Activated CD8-positive, alpha-beta T cell treated with anti-CD3 and anti-CD28 coated beads for 36 hours (primary cell): ENCODE results near the gene SEMA3D. TPM values are rescaled to one million over a fixed set of nuclear protein-coding genes. Genes with fewer than 3 reads are reported as not detected.

Experiments used
- ATAC-seq: fragments of 200-7000 bp; cut with Tn5 transposase; one replicate; pipeline ENCODE4 v1.10.0; 2021; ENCODE audit warnings: mild to moderate bottlenecking, moderate library complexity
- CTCF ChIA-PET: fragments of 350-600 bp; sonication (Branson Sonifier 250); formaldehyde crosslinking; loops from one replicate; lab custom pipeline; 2021; ENCODE audit warnings: antibody characterized with exemption; lab: Charles Lee
- POLR2A ChIA-PET: fragments of 350-600 bp; sonication (Branson Sonifier 250); formaldehyde crosslinking; loops from one replicate; lab custom pipeline; 2021; ENCODE audit warnings: antibody characterized with exemption; lab: Charles Lee
- DNase-seq: peaks from one replicate; pipeline ENCODE4 v3.0.0-alpha.2; 2020
- H3K27ac Mint-ChIP-seq: one replicate; pipeline ENCODE4 v1.8.0; 2021; ENCODE audit warnings: mild to moderate bottlenecking, mixed read lengths
- H3K27me3 Mint-ChIP-seq: one replicate; pipeline ENCODE4 v1.8.0; 2021; ENCODE audit warnings: mixed read lengths
- H3K36me3 Mint-ChIP-seq: one replicate; pipeline ENCODE4 v1.8.0; 2021; ENCODE audit warnings: low read depth, mixed read lengths
- H3K4me1 Mint-ChIP-seq: one replicate; pipeline ENCODE4 v1.8.0; 2021; ENCODE audit warnings: low read depth, mixed read lengths
- H3K4me3 Mint-ChIP-seq: one replicate; pipeline ENCODE4 v1.8.0; 2021; ENCODE audit warnings: mild to moderate bottlenecking, moderate library complexity, mixed read lengths
- H3K9me3 Mint-ChIP-seq: one replicate; pipeline ENCODE4 v1.8.0; 2021; ENCODE audit warnings: mixed read lengths
- intact Hi-C: fragments of 100-400 bp; cut with micrococcal nuclease; formaldehyde crosslinking; loops from one replicate; pipeline ENCODE4 v1.10.0; 2022
- total RNA-seq, 2 experiments: library from RNA; stranded (reverse); gene quantifications; one replicate each; pipeline ENCODE4 v1.2.3, GENCODE V29; 2021
- TF ChIP-seq, protein P1 (sequence below): fragments of 200-600 bp; IDR thresholded peaks from one replicate; pipeline ENCODE4 v1.8.0; 2022; ENCODE audit warnings: antibody characterized with exemption, mild to moderate bottlenecking

The SEMA3D gene
- total RNA-seq, 2 experiments from 2014 or later = not detected

DNA sequence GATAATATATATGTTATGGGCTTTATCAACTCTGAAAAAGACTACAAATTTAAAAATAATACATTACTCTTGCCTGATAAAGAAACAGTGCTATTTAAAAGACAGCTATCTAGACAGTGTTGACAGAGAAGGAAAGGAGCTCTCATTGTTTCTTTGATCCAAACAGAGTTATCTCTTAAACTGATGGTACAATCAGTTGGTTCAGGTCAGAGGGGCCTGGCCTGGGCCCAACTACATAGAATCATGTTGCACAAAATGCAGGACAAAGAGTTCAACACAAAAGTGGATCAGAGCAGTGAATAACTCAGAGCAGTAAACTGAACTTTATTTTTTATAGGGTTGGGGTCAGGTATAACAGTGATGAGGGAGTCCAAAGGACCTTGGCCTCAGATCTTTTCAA is 33.8 kb upstream of the SEMA3D start:
- H3K36me3 Mint-ChIP-seq = no peaks in the 10 kb centered on the region
- H3K4me1 Mint-ChIP-seq = no peaks in the 10 kb centered on the region
- no peaks in the 10 kb centered on the region for H3K9me3 Mint-ChIP-seq
- ATAC-seq (no peak), DNase-seq (no peak)
- TF ChIP-seq, protein P1, sequence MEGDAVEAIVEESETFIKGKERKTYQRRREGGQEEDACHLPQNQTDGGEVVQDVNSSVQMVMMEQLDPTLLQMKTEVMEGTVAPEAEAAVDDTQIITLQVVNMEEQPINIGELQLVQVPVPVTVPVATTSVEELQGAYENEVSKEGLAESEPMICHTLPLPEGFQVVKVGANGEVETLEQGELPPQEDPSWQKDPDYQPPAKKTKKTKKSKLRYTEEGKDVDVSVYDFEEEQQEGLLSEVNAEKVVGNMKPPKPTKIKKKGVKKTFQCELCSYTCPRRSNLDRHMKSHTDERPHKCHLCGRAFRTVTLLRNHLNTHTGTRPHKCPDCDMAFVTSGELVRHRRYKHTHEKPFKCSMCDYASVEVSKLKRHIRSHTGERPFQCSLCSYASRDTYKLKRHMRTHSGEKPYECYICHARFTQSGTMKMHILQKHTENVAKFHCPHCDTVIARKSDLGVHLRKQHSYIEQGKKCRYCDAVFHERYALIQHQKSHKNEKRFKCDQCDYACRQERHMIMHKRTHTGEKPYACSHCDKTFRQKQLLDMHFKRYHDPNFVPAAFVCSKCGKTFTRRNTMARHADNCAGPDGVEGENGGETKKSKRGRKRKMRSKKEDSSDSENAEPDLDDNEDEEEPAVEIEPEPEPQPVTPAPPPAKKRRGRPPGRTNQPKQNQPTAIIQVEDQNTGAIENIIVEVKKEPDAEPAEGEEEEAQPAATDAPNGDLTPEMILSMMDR = no peak
- no peak overlapping the region for H3K27ac Mint-ChIP-seq
- ChIA-PET POLR2A (no interaction called here), CTCF (no interaction called here)
- intact Hi-C loops = no loop called here
- H3K4me3 Mint-ChIP-seq = no peak overlapping the region
- no peaks in the 10 kb centered on the region for H3K27me3 Mint-ChIP-seq

- no peak overlapping the region for H3K4me3 Mint-ChIP-seq
Observed at GRCh38 chr7:85220023-85220422, 33.2 kb upstream of the SEMA3D start.

GRCh38 chr7:85217085-85217484 is 30.2 kb upstream of the SEMA3D start:
- ATAC-seq = no peak

More at GRCh38 chr7:85220023-85220422, 33.2 kb upstream of the SEMA3D start:
- CTCF ChIA-PET = no interaction called here
- Mint-ChIP-seq H3K27ac (no peak overlapping the region), H3K36me3 (no peaks in the 10 kb centered on the region), H3K4me1 (no peaks in the 10 kb centered on the region), H3K27me3 (no peaks in the 10 kb centered on the region), H3K9me3 (no peaks in the 10 kb centered on the region)
- no peak for ATAC-seq
- intact Hi-C loops = no loop called here
- TF ChIP-seq, protein P1 = no peak
- no peak for DNase-seq
- POLR2A ChIA-PET = no interaction called here

GRCh38 chr7:85215098-85215497 is 28.2 kb upstream of the SEMA3D start:
- no peaks in the 10 kb centered on the region for H3K4me1 Mint-ChIP-seq

More at GRCh38 chr7:85217085-85217484, 30.2 kb upstream of the SEMA3D start:
- H3K9me3 Mint-ChIP-seq = no peaks in the 10 kb centered on the region
- POLR2A ChIA-PET = no interaction called here
- no peak for DNase-seq
- no peak overlapping the region for H3K27ac Mint-ChIP-seq
- TF ChIP-seq, protein P1 = no peak
- no peaks in the 10 kb centered on the region for H3K4me1 Mint-ChIP-seq
- no peaks in the 10 kb centered on the region for H3K27me3 Mint-ChIP-seq
- H3K36me3 Mint-ChIP-seq = no peaks in the 10 kb centered on the region
- intact Hi-C loops = no loop called here
- no peak overlapping the region for H3K4me3 Mint-ChIP-seq
- CTCF ChIA-PET = no interaction called here

DNA sequence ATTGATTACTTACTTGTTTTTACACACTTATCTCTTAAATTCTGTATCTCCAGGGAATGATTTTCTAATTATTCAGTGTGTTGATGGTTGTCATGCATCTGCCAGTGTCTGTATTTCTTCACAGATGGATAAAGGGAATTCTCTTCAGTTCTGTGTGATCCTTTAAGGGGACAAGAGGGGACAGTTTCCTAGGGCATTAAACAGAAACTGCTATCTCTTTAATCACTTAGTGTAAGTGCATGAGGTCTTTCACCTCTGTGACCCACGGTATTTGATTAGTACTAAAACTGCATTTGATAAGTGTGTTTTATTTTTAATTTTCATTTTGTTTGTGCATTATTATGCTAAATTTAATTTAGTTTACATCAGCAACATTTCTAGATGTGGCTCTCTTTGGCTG is 26.6 kb upstream of the SEMA3D start:
- H3K4me1 Mint-ChIP-seq = no peaks in the 10 kb centered on the region
- no peak for ATAC-seq
- H3K4me3 Mint-ChIP-seq = no peak overlapping the region
- H3K27ac Mint-ChIP-seq = no peak overlapping the region
- H3K36me3 Mint-ChIP-seq = no peaks in the 10 kb centered on the region
- no peak for DNase-seq
- H3K9me3 Mint-ChIP-seq = no peaks in the 10 kb centered on the region
- intact Hi-C loops = no loop called here
- POLR2A ChIA-PET = no interaction called here
- CTCF ChIA-PET = no interaction called here
- TF ChIP-seq, protein P1 = no peak
- H3K27me3 Mint-ChIP-seq = no peaks in the 10 kb centered on the region

More at GRCh38 chr7:85215098-85215497, 28.2 kb upstream of the SEMA3D start:
- no peak for DNase-seq
- Mint-ChIP-seq H3K4me3 (no peak overlapping the region), H3K27me3 (no peaks in the 10 kb centered on the region), H3K9me3 (no peaks in the 10 kb centered on the region), H3K27ac (no peak overlapping the region), H3K36me3 (no peaks in the 10 kb centered on the region)
- POLR2A ChIA-PET = no interaction called here
- intact Hi-C loops = no loop called here
- TF ChIP-seq, protein P1 = no peak
- CTCF ChIA-PET = no interaction called here
- ATAC-seq = no peak
